ENCODE measurements around the gene FRMPD4. TPM values are rescaled to one million over a fixed set of nuclear protein-coding genes. Genes with fewer than 3 reads are reported as not detected.

Gene FRMPD4
- total RNA-seq, 1 donor from 2014 or later = 2.8 TPM

- no peak for TF ChIP-seq CTCF (IDR thresholded peaks at IDR 0.05; ENCODE audit: borderline replicate concordance)
- H3K4me3 ChIP-seq = no peak overlapping the region
- H3K27ac ChIP-seq (replicated peaks) = no peak overlapping the region
- H3K4me1 ChIP-seq = no peaks in the 10 kb centered on the region
- H3K9me3 ChIP-seq (replicated peaks) = no peaks in the 10 kb centered on the region
- intact Hi-C loops (cut with micrococcal nuclease) = no loop called here
- no peak for DNase-seq
- H3K27me3 ChIP-seq (ENCODE audit: low read depth) = no peaks in the 10 kb centered on the region
- no peaks in the 10 kb centered on the region for H3K36me3 ChIP-seq
Measured at GRCh38 chrX:12579311-12579710, 441.0 kb downstream of the FRMPD4 start.

DNA sequence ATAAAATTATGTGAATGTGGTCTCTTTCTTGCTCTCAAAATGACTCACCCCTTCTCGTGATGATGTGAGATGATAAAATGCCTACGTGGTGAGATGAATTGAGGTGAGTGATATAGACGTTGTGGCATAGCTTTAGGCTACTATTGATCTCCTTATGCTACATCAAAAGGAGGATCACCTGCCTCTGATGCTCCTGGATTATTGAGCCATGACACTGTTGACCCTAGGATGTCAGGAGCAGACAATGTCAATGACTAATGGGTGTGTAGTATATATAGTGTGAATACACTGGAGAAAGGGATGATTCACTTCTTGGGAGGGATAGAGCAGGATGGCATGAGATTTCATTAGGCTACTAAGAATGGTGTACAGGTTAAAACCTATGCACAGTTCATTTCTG lies 442.3 kb downstream of the FRMPD4 start:
- no peak for TF ChIP-seq CTCF (IDR thresholded peaks at IDR 0.05; ENCODE audit: borderline replicate concordance)
- no peaks in the 10 kb centered on the region for H3K4me1 ChIP-seq
- intact Hi-C loops (cut with micrococcal nuclease) = no loop called here

DNA sequence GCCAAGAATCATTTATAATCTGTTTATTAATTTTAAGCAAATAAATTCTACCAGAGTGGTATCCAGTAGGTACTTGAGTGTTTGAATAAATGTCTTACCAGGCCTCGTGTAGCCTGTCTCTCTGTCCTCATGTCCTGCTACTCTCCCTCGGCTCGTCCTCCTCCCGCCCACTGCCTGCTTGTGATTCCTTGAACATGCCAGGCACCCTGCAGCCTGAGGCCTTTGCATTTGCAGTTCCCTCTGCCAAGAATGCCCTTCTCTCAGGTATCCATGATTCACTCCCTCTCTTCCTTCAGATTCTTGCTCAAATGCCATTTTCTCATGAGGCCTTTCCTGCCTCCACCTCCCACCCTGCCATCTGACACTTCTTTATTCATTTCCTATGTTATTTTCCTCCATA lies 443.3 kb downstream of the FRMPD4 start:
- H3K27me3 ChIP-seq (ENCODE audit: low read depth) = no peaks in the 10 kb centered on the region
- H3K4me1 ChIP-seq = no peaks in the 10 kb centered on the region
- H3K4me3 ChIP-seq = no peak overlapping the region
- no peak for TF ChIP-seq CTCF (IDR thresholded peaks at IDR 0.05; ENCODE audit: borderline replicate concordance)
- no peak overlapping the region for H3K27ac ChIP-seq (replicated peaks)
- H3K9me3 ChIP-seq (replicated peaks) = no peaks in the 10 kb centered on the region
- no peak for DNase-seq
- intact Hi-C loops (cut with micrococcal nuclease) = no loop called here
- H3K36me3 ChIP-seq = no peaks in the 10 kb centered on the region

More for the DNA sequence above, 442.3 kb downstream of the FRMPD4 start:
- Histone ChIP-seq H3K9me3 (replicated peaks) (no peaks in the 10 kb centered on the region), H3K36me3 (no peaks in the 10 kb centered on the region), H3K4me3 (no peak overlapping the region), H3K27ac (replicated peaks) (no peak overlapping the region), H3K27me3 (ENCODE audit: low read depth) (no peaks in the 10 kb centered on the region)
- no peak for DNase-seq

DNA sequence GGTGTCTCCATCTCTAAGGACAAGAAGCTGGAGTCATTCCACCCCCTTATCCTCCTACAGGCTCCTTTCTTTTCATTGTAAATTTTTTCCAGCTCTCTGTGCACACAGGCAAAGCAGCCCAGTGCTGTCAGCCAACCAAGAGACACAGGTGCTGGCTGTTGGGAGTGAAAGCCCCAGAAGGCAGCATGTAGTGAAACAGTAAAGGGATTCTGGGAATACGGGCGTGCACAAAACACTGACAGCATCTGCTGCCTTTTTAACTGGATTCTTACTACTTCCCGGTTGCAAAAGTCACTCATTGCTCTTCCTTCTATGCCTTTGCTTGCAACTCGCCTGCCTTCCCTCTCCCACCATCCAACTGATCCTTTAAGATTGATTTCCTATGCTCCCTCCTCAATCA lies 444.4 kb downstream of the FRMPD4 start:
- no peak for DNase-seq
- H3K4me1 ChIP-seq = no peaks in the 10 kb centered on the region
- no peak overlapping the region for H3K27ac ChIP-seq (replicated peaks)
- intact Hi-C loops (cut with micrococcal nuclease) = no loop called here
- no peaks in the 10 kb centered on the region for H3K36me3 ChIP-seq
- H3K4me3 ChIP-seq = no peak overlapping the region
- TF ChIP-seq CTCF (IDR thresholded peaks at IDR 0.05; ENCODE audit: borderline replicate concordance) = no peak
- no peaks in the 10 kb centered on the region for H3K9me3 ChIP-seq (replicated peaks)
- no peaks in the 10 kb centered on the region for H3K27me3 ChIP-seq (ENCODE audit: low read depth)

DNA sequence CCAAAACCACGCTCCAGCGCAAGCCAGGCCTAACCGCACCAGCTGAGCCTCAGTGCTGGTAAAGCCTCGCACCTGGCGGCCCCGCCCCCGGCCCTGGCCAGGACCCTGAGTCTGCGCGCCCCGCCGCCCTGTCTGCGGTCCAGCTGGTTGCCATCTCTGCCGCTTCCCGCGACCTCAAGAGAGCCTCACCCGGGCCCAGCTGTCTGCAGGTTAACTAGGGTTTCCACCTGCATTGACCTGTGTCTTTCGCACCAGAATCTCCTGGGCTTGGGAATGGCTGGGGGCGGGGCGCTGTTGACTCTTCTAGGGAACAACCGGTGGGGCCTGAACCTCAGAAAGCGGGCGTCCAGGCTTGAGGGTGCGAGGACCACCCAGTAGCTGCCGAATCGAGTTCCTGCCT lies 445.3 kb downstream of the FRMPD4 start:
- H3K36me3 ChIP-seq = no peaks in the 10 kb centered on the region
- H3K27ac ChIP-seq (replicated peaks) = no peak overlapping the region
- H3K27me3 ChIP-seq (ENCODE audit: low read depth) = no peaks in the 10 kb centered on the region
- no peak for DNase-seq
- TF ChIP-seq CTCF (IDR thresholded peaks at IDR 0.05; ENCODE audit: borderline replicate concordance) = no peak
- H3K4me1 ChIP-seq = no peaks in the 10 kb centered on the region
- H3K4me3 ChIP-seq = no peak overlapping the region
- intact Hi-C loops (cut with micrococcal nuclease) = no loop called here
- H3K9me3 ChIP-seq (replicated peaks) = no peaks in the 10 kb centered on the region

GRCh38 chrX:12595720-12596119 lies 457.4 kb downstream of the FRMPD4 start:
- DNase-seq = no peak
- Histone ChIP-seq H3K27me3 (ENCODE audit: low read depth) (no peaks in the 10 kb centered on the region), H3K36me3 (no peaks in the 10 kb centered on the region), H3K4me3 (no peak overlapping the region), H3K27ac (replicated peaks) (no peak overlapping the region), H3K9me3 (replicated peaks) (no peaks in the 10 kb centered on the region), H3K4me1 (no peaks in the 10 kb centered on the region)
- intact Hi-C loops (cut with micrococcal nuclease) = no loop called here
- TF ChIP-seq CTCF (IDR thresholded peaks at IDR 0.05; ENCODE audit: borderline replicate concordance) = no peak
